ENCODE results near the gene KNTC1.
"Not testable (repeated sequence)": the region's sequence is repeated elsewhere in the genome, so short reads cannot be mapped to it uniquely, and the experiment has no call there.

The KNTC1 gene

DNA sequence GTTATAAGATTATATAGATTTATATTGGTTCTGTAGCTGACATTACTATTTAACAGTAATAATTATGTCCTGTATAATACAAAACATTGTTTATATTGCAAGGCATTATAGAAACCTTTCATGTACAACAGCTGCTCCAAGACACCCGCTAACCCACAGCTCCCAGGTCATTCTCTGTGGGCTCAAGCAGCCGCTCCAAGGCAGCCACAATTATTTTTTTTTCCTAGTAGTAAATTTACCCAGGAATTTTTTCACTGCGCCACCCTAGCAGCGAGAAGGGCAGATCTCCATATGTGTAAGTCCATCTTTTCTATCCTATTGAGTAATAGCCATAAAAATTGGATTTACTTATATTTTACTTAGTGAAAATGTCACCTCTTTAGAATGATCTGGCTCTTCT, 36.3 kb downstream of the KNTC1 start:
- no peak for DNase-seq (ENCODE audit: low read depth in 2 of 2)

GRCh38 chr12:122566816-122567215, 39.8 kb downstream of the KNTC1 start:
- DNase-seq (ENCODE audit: low read depth in 2 of 2), result not testable (repeated sequence)

- DNase-seq (ENCODE audit: low read depth in 2 of 2), result no peak
Observed at GRCh38 chr12:122569288-122569687, 42.2 kb downstream of the KNTC1 start.

DNA sequence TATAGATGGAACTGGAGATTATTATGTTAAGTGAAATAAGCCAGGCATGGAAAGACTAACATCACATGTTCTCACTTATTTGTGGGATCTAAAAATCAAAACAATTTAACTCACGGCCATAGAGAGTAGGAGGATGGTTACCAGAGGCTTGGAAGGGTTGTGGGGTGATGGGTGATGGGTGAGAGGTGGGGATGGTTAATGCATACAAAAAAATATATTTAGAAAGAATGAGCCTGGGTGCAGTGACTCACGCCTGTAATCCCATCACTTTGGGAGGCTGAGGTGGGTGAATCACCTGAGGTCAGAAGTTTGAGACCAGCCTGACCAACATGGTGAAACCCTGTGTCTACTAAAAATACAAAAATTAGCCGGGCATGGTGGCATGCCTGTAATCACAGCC, 43.0 kb downstream of the KNTC1 start:
- not testable (repeated sequence) for DNase-seq (ENCODE audit: low read depth in 2 of 2)

- no peak for DNase-seq (ENCODE audit: low read depth in 2 of 2)
Observed at GRCh38 chr12:122571821-122572220, 44.8 kb downstream of the KNTC1 start.

- peak in 1 of 2 donors; percentile 4 for DNase-seq (ENCODE audit: low read depth in 2 of 2)
Observed at GRCh38 chr12:122583294-122583693, 56.2 kb downstream of the KNTC1 start.

DNA sequence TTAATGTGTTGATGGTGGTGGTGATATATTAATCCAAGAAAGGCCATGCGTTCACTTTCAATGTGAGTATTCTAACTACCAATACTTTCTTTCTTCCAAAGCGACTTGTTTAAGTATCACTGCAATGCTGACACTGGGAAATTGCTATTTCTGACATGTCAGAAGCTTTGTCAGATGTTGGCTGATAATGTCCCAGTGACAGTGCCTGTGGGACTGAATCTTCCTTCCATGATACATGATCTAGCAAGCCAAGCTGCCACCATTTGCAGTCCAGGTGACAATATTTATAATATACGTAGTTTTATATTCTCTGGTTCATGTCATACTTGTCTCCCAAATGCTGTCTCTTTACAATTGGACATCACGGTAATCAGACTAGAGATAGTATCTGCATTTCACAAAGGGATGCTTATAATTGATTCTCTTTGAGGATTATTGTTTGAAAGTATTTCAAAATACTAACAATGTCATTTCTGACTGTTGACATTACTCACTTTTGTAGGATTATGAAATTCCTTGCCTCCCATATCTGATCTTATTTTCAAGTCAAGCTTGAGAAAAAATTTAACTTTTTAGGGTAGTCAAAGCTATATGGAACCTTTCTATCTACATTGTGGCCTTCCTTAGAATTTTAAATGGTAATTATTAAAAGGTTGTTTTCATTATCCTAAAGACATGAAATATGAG, 57.3 kb downstream of the KNTC1 start:
- DNase-seq (ENCODE audit: low read depth in 2 of 2), result no peak

- no peak for DNase-seq (ENCODE audit: low read depth in 2 of 2)
Observed at GRCh38 chr12:122590990-122591389, 63.9 kb downstream of the KNTC1 start.

GRCh38 chr12:122591966-122592365, 64.9 kb downstream of the KNTC1 start:
- DNase-seq (ENCODE audit: low read depth in 2 of 2), result not testable (repeated sequence)

DNA sequence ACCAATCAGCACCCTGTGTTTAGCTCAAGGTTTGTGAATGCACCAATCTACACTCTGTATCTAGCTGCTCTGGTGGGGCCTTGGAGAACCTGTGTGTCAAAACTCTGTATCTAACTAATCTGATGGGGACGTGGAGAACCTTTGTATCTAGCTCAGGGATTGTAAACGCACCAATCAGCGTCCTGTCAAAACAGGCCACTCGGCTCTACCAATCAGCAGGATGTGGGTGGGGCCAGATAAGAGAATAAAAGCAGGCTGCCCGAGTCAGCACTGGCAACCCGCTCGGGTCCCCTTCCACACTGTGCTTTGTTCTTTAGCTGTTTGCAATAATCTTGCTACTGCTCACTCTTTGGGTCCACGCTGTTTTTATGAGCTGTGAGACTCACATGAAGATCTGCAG, 65.5 kb downstream of the KNTC1 start:
- not testable (repeated sequence) for DNase-seq (ENCODE audit: low read depth in 2 of 2)

DNA sequence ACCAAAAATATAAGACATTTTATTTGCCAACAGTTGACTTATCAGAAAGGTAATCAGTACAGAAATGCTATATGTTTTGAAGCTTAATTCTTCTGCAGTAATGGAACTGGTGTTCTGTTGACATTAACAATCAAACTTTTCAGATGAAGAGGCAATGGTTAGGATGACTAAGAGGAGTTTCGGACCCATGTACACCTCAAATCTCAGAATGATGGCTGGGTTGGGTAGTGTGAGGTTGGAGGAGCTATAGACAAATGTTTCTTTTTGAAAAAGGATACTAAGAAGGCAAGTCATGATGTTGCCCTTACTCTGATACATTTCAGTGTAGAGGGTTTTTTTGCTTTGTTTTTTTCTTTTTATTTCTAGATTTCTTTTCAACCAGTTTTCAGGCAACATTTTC, 66.9 kb downstream of the KNTC1 start:
- DNase-seq (ENCODE audit: low read depth in 2 of 2), result no peak

DNA sequence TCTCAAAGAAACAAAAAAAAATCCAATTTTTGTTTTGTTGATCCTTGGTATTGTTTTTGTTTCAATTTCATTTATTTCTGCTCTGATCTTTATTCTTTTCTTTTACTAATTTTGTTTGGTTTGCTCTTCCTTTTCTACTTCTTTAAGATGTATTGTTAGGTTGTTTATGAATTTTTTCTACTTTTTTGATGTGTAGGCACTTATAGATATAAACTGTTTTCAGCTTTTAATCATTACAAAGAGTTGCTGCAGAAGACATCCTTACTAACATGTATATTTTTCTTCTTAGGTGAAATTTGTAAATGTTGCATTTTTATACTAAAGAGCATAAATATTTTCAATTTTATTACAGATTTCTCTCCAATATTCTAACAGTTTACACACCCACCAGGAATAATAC, 69.8 kb downstream of the KNTC1 start:
- no peak for DNase-seq (ENCODE audit: low read depth in 2 of 2)

DNA sequence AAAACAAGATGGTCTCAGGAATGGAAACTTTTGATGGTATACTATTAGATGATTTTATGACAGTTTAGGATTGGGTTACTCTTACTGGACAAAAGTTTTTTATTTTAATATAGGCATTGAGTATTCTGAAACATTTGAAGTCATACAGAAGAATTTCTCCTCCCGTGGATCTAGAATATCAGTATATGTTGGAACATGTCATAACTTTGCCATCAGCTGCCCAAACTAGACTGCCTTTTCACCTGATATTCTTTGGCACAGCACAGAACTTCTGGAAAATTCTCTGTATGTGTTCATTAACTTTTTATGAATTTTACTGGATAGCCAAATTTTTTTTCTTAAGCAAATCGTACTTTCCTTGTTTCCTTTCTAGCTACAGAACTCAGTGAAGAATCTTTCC, 75.4 kb downstream of the KNTC1 start:
- no peak for DNase-seq (ENCODE audit: low read depth in 2 of 2)

DNA sequence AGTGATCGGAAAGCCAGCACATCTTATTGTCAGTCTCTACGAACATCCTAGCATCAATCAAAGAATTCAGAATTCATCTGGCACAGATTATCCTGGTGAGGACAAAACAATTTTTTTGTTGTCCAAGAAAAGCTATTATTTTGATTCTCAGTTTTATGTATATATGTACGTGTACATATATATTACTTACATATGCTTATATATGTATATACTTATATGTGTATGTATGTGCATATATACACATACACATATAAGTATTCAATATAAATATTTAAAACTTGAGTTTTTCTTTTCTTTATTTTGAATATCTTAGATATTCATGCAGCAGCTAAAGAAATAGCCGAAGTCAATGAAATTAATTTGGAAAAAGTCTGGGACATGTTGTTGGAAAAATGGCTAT, 77.9 kb downstream of the KNTC1 start:
- DNase-seq (ENCODE audit: low read depth in 2 of 2), result no peak

DNA sequence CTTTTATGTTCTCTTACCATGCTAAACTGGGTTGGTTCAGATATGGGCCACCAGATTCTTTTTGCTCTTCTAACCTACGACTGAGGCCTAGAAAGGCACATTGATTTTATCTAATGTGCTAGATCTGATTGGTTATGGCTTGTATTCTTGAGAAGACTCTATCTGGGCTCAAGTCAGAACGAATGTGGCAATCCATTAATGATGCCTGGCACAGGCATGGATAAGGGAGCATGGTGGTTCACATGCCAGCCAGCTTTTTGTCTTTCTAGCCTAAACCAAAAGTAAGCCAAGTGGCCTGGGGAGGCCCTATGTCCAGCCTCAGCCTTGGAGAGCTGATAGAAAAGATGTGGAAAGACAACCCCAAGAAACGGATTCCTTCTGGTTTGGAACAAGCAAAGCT, 82.7 kb downstream of the KNTC1 start:
- DNase-seq (ENCODE audit: low read depth in 2 of 2), result no peak

GRCh38 chr12:122610207-122610606, 83.2 kb downstream of the KNTC1 start:
- DNase-seq (ENCODE audit: low read depth in 2 of 2), result no peak

- no peak for DNase-seq (ENCODE audit: low read depth in 2 of 2)
Observed at GRCh38 chr12:122610911-122611310, 83.9 kb downstream of the KNTC1 start.

DNA sequence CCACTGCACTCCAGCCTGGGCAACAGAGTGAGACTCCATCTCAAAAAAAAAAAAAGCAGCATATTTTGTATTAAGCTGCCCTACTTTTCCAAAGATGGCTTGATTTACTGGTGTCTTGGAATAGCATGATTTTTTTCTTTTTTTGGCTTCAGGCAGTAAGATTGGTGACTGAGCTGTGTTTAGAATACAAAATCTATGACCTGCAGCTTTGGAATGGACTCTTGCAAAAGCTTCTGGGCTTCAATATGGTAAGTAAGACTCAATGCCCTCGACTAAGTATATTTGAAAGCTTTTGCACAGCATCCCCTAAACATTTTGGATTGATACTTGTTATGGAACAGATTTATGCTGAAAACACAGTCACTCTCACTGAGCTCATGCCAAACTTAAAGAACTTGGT, 87.8 kb downstream of the KNTC1 start:
- no peak for DNase-seq (ENCODE audit: low read depth in 2 of 2)

DNA sequence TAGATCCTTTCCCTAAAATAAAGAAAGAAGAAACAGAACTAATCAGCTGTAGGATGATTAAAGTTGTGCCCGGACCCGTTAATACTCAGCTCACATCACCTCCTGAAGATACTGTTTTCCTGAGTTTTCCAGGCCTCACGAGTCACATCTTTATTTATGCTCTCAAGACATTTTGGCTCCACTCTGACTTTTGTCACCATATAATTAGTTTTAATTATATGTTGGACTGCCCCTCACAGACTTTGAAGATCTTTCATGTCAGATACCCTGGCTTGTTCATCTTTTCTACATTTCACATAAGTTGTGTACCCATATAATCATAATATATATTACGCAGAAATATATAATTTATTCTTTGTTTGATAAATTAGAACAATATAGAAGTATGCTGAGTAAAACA, 88.7 kb downstream of the KNTC1 start:
- no peak for DNase-seq (ENCODE audit: low read depth in 2 of 2)

- no peak for DNase-seq (ENCODE audit: low read depth in 2 of 2)
Observed at GRCh38 chr12:122635471-122635870, 108.4 kb downstream of the KNTC1 start.

DNA sequence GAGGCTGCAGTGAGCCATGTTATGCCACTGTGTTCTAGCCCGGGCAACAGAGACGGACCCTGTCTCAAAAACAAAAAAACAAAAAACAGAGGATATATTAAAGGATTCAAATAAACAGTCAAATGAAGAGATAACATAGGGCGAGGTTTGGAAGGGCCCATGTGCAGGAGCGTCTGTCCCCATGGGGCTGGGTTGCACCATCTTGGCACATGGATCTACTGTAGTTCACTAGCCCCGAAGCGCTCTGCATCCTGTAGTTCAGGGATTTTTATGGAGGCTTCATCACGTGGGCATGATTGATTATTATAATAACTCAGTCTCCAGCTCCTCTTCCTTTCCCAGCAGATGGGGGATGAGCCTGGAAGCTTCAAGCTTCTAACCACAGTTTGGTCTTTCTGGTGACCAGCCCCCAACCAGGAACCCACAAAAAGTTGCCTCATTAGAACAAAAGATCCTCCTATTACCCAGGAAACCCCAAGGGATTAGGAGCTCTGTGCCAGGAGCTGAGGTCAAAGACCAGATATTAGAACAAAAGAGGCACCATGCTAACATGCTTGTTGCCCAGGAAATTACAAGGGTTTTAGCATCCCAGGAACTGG, 116.3 kb downstream of the KNTC1 start:
- DNase-seq (ENCODE audit: low read depth in 2 of 2), result no peak

DNA sequence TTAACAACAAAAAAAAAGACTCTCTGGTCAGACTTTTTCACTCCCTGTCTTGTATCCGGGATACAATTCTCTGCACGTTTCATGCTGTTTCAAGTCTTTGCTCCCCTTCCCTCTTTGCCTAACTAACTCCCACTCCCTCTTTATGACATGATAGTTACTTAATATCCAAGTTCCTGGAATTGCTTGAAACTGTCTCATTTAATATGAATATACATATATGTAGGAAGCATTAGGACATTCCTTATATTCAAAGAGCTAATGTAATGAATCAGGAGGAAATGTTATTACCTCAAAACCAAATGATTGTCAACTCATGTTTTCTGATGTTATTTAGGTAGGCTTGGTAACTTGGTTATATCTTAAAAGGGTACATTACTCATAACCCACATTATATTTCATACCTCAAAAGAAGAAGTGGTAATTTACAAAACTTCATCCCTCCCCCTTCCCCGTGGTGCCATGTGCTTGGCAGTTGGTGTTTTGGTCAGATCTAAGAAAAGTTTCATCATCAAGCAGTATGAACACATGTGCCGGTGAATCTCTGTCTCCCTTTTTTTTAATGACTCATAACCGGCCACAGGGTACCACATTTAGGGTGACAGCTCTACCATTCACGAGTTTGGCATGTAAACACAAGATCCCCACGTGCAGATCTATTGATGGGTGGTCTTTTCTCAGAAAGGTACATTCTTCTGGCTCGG, 119.6 kb downstream of the KNTC1 start:
- peak; percentile 50 to 56 for DNase-seq (ENCODE audit: low read depth in 2 of 2)

DNA sequence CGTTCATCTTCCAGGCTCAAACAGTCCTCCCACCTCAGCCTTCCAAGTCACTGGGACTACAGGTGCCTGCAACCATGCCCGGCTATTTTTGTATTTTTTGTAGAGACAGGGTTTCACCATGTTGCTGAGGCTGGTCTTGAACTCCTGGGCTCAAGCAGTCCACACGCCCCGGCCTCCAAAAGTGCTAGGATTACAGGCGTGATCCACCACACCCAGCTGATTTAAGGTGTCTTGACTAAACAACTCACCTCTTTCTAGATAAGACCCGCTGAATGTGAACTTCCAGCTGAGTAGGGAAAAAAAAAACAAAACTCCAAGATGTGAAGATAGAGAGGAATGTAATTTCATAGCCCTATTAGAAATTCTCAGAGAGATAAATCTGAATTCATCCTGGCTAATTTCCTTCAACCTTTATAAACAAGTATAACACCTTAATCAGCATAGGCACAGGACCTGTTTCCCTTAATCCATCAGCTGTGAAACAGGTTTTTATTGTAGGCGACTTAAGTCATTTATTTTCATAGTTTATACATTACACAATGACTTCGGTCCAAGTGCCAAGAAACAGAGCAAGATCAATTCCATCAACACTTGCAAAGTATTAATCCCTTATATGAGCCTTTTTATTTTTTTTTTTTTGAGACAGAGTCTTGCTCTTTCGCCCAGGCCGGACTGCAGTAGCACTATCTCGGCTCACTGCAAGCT, 124.6 kb downstream of the KNTC1 start:
- DNase-seq (ENCODE audit: low read depth in 2 of 2), result no peak
